Adrenal gland (tissue), 12 donors: ENCODE results near the gene PRR11. TPM values are rescaled to one million over a fixed set of nuclear protein-coding genes. Genes with fewer than 3 reads are reported as not detected.
"Not testable (repeated sequence)": the region's sequence is repeated elsewhere in the genome, so short reads cannot be mapped to it uniquely, and the experiment has no call there.

Experiments
- DNase-seq, 7 donors: peaks; one replicate each; pipeline ENCODE4 v3.0.0-alpha.2; 2019 to 2020
- H3K27ac ChIP-seq, 5 donors: fragments of 200-600 bp; sonication (generic) in 4 of 5; 1 replicate in 3 of 5; 2 replicates in 2 of 5; pipeline versions ENCODE4 v1.5.1 to v1.8.0; 2016 to 2020; ENCODE audit warnings: mild to moderate bottlenecking in 1 of 5
- H3K27me3 ChIP-seq: fragments of 200-600 bp; 2 replicates; pipeline ENCODE4 v1.8.0; 2021
- H3K36me3 ChIP-seq, 2 donors: fragments of 200-600 bp; replicated peaks in 1 of 2; 1 replicate in 1 of 2; 2 replicates in 1 of 2; pipeline versions ENCODE4 v1.5.1 to v1.8.0; 2018 to 2022
- H3K4me1 ChIP-seq, 2 donors: fragments of 200-600 bp; replicated peaks in 1 of 2; 1 replicate in 1 of 2; 2 replicates in 1 of 2; pipeline versions ENCODE4 v1.5.1 to v1.8.0; 2018 to 2021
- H3K4me3 ChIP-seq, 4 donors: fragments of 200-600 bp; sonication (generic) in 3 of 4; one replicate each; pipeline ENCODE4 v1.5.1; 2016 to 2018
- H3K9me3 ChIP-seq, 3 donors: fragments of 200-600 bp; sonication (generic) in 1 of 3; replicated peaks in 1 of 3; 1 replicate in 2 of 3; 2 replicates in 1 of 3; pipeline versions ENCODE4 v1.5.1 to v1.8.0; 2016 to 2021
- CTCF ChIP-seq, 6 experiments: fragments of 450-650 bp in 4 of 6; fragments of 200-600 bp in 2 of 6; sonication (generic) in 1 of 6; IDR thresholded peaks; 1 replicate in 5 of 6; 2 replicates in 1 of 6; pipeline versions ENCODE4 v1.5.1 to v1.8.0; 2016 to 2021; ENCODE audit warnings: antibody characterized with exemption in 6 of 6, mild to moderate bottlenecking in 2 of 6, moderate library complexity in 1 of 6
- POLR2A ChIP-seq, 2 donors: fragments of 450-650 bp; IDR thresholded peaks; one replicate each; pipeline ENCODE4 v1.6.1; 2017; ENCODE audit warnings: antibody characterized with exemption in 2 of 2, mild to moderate bottlenecking in 2 of 2, moderate library complexity in 1 of 2
- WGBS, 4 donors: extraction: QIAGEN DNeasy Blood & Tissue Kit in 2 of 4; methylation state at CpG; one replicate each; pipeline versions ENCODE4 v1.1.5 to v1.1.7; 2013 to 2017; 5-methylcytosine and 5-hydroxymethylcytosine counted together
- intact Hi-C, 2 donors: fragments of 100-400 bp; cut with DNase I; formaldehyde crosslinking; loops; one replicate each; pipeline versions ENCODE4 v1.14.1 to v1.15.0; 2022 to 2023
- polyA plus RNA-seq, 3 donors: library from polyadenylated mRNA; stranded (reverse); fragments of 200-250 nt in 2 of 3; fragments of 350-450 nt in 1 of 3; fragmentation: Illumina TruSeq in 1 of 3; extraction: RNeasy Lipid Tissue Mini Kit (QIAGEN cat#74804) in 1 of 3; gene quantifications; one replicate each; pipeline ENCODE4 v1.2.3, GENCODE V29; 2013 to 2014
- total RNA-seq, 9 donors: library from RNA; depleted of rRNA in 4 of 9; stranded (reverse); fragments of >200 nt in 4 of 9; fragments of 120-200 nt in 1 of 9; fragmentation: NEBNext Ultra II Directional in 1 of 9; extraction: Animal tissue kit (Norgen Biotek cat#: 25700) in 1 of 9; gene quantifications; one replicate each; pipeline versions ENCODE4 v1.1.0 to v1.2.4, GENCODE V29; 2013 to 2023
- donor health status: healthy with polysubstance abuse.
- donor health status: Bipolar disorder and iron deficiency.
- donor health status: DM: yes; HTN: yes; CAD: no.
- donor health status: DM: no; HTN: no; CAD: no.
- donor health status: DM: no; HTN: no; CAD: no.
- donor health status: DM: yes; HTN: yes; CAD: no.

The PRR11 gene
- total and polyA plus RNA-seq, 12 donors: 0.16 to 5.7 (median 1.8) TPM

DNA sequence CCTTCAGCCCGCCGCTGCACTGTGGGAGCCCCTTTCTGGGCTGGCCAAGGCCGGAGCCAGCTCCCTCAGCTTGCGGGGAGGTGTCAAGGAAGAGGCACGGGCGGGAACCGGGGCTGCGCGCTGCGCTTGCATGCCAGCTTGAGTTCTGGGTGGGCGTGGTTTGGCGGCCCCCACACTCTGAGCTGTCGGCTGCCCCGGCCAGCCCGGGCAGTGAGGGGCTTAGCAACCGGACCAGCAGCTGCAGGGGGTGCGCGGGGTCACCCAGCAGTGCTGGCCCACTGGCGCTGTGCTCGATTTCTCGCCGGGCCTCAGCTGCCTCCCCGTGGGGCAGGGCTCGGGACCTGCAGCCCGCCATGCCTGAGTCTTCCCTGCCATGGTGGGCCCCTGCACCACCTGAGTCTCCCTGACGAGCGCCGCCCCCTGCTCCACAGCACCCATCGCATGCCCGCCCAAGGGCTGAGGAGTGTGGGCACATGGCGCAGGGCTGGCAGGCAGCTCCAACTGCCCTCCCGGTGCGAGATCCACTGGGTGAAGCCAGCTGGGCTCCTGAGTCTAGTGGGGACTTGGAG, 17.0 kb downstream of the PRR11 start:
- Histone ChIP-seq H3K27me3 (no peaks in the 10 kb centered on the region), H3K27ac (no peak overlapping the region), H3K4me3 (no peak overlapping the region), H3K4me1 (no peaks in the 10 kb centered on the region), H3K36me3 (no peaks in the 10 kb centered on the region), H3K9me3 (no peaks in the 10 kb centered on the region)
- no peak for DNase-seq
- 92 to 99% (median 97%) methylated on average over 13 to 33 of the region's 33 CpGs for WGBS, 4 donors
- TF ChIP-seq CTCF (IDR thresholded peaks at IDR 0.05) (no peak), POLR2A (IDR thresholded peaks at IDR 0.05) (no peak)
- intact Hi-C loops: no loop called here

DNA sequence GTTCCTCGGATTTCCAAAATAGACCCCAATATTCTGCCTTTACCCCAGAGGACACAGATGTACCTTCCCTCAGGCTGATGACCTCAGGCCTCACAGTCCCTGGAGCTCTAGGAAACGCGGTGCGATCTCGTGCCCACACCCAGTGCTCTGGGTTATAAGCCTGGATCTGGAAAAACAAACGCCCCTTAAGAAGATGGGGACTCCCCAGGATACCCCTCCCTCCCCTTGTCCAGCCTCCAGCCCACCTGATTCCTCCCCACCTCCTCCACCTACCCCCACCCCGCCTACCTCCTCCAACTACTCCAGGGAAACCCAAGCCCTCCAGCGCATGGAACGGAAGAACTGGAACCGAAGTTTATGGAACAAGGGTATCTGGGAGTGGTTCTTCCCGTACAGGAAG, 19.1 kb downstream of the PRR11 start:
- no peaks in the 10 kb centered on the region for H3K36me3 ChIP-seq
- no peaks in the 10 kb centered on the region for H3K9me3 ChIP-seq
- no peaks in the 10 kb centered on the region for H3K27me3 ChIP-seq
- intact Hi-C loops: no loop called here
- no peak for TF ChIP-seq CTCF (IDR thresholded peaks at IDR 0.05)
- no peak for TF ChIP-seq POLR2A (IDR thresholded peaks at IDR 0.05)
- WGBS, 4 donors: 92 to 100% (median 97%) methylated on average over 11 of the region's 11 CpGs
- no peak overlapping the region for H3K27ac ChIP-seq
- no peak for DNase-seq
- no peaks in the 10 kb centered on the region for H3K4me1 ChIP-seq
- no peak overlapping the region for H3K4me3 ChIP-seq

DNA sequence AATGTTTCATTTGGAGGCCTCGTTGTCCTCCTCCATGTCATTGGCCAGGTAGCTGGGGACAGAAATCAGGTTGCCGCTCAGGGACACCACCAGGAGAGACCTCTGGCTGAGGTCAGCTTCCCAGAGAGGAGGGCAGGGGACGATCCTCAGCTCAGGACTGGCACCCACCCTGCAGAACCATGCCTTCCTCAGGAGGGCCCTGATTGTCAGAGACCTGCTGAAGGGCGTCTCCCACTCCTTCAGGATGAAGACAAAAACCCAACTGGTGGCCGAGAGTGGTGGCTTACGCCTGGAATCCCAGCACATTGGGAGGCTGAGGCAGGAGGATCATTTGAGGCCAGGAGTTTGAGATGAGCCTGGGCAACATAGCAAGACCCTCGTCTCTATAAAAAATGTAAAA, 19.5 kb downstream of the PRR11 start:
- Histone ChIP-seq H3K4me3 (no peak overlapping the region), H3K36me3 (no peaks in the 10 kb centered on the region), H3K27me3 (no peaks in the 10 kb centered on the region), H3K27ac (no peak overlapping the region), H3K4me1 (no peaks in the 10 kb centered on the region), H3K9me3 (no peaks in the 10 kb centered on the region)
- TF ChIP-seq CTCF (IDR thresholded peaks at IDR 0.05) (no peak), POLR2A (IDR thresholded peaks at IDR 0.05) (no peak)
- intact Hi-C loops: no loop called here
- no peak for DNase-seq
- WGBS, 4 donors: 86 to 98% (median 91%) methylated on average over 3 to 7 of the region's 7 CpGs

DNA sequence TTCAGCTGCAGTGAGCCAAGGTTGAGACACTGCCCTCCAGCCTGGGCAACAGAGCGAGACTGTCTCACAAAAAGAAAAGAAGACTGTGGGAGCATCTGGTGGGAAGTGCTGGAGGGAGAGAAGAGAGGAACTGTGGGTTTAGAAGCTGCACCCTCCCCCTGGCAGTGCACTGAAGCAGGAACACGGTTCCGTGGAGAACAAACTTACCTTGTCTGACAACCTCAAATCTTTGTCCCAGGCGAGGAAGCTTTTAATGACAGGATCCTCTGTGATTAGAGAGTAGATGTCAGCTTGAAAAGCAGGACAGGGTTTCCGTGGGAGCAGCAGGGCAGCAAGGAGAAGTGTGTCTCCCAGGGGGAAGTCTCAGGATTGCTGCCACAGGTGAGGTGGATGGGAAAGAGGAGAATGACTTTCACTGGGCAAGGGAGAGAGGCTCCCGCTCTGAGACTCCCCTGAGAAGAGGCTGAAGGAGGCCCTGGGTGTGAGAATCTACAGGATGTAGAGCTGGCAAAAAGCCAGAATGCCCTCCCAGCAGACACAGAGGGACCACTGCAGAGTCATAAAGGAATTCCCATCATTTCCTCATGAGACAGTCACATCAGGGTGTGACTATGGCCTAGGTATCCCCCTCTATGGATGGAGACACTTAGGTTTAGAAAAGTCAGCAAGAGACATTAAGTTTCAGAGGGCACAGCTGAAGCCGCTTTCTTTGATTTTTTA, 22.9 kb downstream of the PRR11 start:
- Histone ChIP-seq H3K4me1 (no peaks in the 10 kb centered on the region), H3K9me3 (no peaks in the 10 kb centered on the region), H3K36me3 (no peaks in the 10 kb centered on the region), H3K27ac (no peak overlapping the region), H3K4me3 (no peak overlapping the region), H3K27me3 (no peaks in the 10 kb centered on the region)
- 83 to 91% (median 87%) methylated on average over 7 of the region's 7 CpGs for WGBS, 4 donors
- intact Hi-C loops: no loop called here
- TF ChIP-seq CTCF (IDR thresholded peaks at IDR 0.05) (no peak), POLR2A (IDR thresholded peaks at IDR 0.05) (no peak)
- no peak for DNase-seq

DNA sequence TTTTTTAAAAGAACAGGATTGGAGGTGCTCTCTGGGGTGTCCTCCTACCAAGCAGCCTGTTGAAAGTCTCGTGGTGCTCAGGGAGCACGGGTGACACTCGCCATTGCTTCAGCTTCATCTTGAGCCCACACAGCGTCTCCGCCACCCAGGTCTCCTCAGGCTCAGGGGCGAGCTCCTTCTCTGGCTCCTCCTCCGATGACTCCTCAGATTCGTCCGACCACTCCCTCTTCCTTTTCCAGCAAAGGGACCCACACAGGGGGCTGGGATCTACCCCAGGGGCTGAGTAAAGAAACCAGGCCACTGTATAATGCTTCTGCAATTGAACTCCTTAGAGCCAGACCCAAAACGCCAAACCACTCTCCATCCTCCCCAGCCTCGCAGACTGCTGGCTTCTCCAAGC, 24.1 kb downstream of the PRR11 start:
- DNase-seq, H3K27me3 ChIP-seq, H3K36me3 ChIP-seq, H3K9me3 ChIP-seq, H3K4me3 ChIP-seq, H3K27ac ChIP-seq, H3K4me1 ChIP-seq, intact Hi-C loops: not testable (repeated sequence)
- 92 to 98% (median 96%) methylated on average over 11 of the region's 11 CpGs for WGBS, 4 donors
